Measurements from ENCODE around the gene UBA7. TPM values are rescaled to one million over a fixed set of nuclear protein-coding genes. Genes with fewer than 3 reads are reported as not detected.

Gene UBA7
- total and polyA plus RNA-seq, 2 of the 13 experiments (the other 11 are each of a cell fraction or from before 2014, with no cell fraction given), result 9.5 to 16.5 TPM

- TF ChIP-seq FOXP4 (CRISPR knock-in tag; IDR thresholded peaks at IDR 0.05) (peak; percentile 26; the same call in 1 of the 2 replicates), PATZ1 (CRISPR knock-in tag; IDR thresholded peaks at IDR 0.05) (peak; percentile 52; the same call in 1 of the 2 replicates), KMT2B (CRISPR knock-in tag; IDR thresholded peaks at IDR 0.05) (0 out of 2 replicates have a peak, but pooled peaks have one; percentile 35), ZBTB40 (IDR thresholded peaks at IDR 0.05) (no peak), ZBTB40 (CRISPR knock-in tag; IDR thresholded peaks at IDR 0.05) (0 out of 2 replicates have a peak, but pooled peaks have one; percentile 17), ZNF264 (CRISPR knock-in tag; IDR thresholded peaks at IDR 0.05) (0 out of 2 replicates have a peak, but pooled peaks have one; percentile 21), MAZ (IDR thresholded peaks at IDR 0.05; ENCODE audit: borderline replicate concordance, low read depth, low read length) (no peak), MAZ (CRISPR knock-in tag; IDR thresholded peaks at IDR 0.05; ENCODE audit: low read depth) (no peak), ZNF660 (CRISPR knock-in tag; IDR thresholded peaks at IDR 0.05; ENCODE audit: borderline replicate concordance, low read depth) (no peak), PHF20 (CRISPR knock-in tag; IDR thresholded peaks at IDR 0.05) (no peak), USF2 (IDR thresholded peaks at IDR 0.05; ENCODE audit: low read depth, low read length) (peak; percentile 38; the same call in 1 of the 2 replicates), USF2 (CRISPR knock-in tag; IDR thresholded peaks at IDR 0.05; ENCODE audit: borderline replicate concordance) (peak; percentile 77; the same call in 1 of the 2 replicates), MXI1 (IDR thresholded peaks at IDR 0.05; ENCODE audit: borderline replicate concordance, low read depth, low read length) (peak; percentile 49; the same call in 1 of the 3 replicates)
These were observed 30.9 kb upstream of the UBA7 start (continued) for GRCh38 chr3:49844464-49845183.

Measured in HepG2 (cell line).